Lower lobe of right lung (tissue), 2 donors: Measurements from ENCODE around the gene C1orf116. TPM values are rescaled to one million over a fixed set of nuclear protein-coding genes. Genes with fewer than 3 reads are reported as not detected.

Source experiments
- ATAC-seq, 2 donors: fragments of 200-7000 bp; cut with Tn5 transposase; one replicate each; pipeline ENCODE4 v1.9.1; 2020 to 2022; ENCODE audit warnings: mild to moderate bottlenecking in 2 of 2, moderate library complexity in 2 of 2
- DNase-seq: peaks from one replicate; pipeline ENCODE4 v3.0.0-alpha.2; 2020
- H3K27ac ChIP-seq: fragments of 200-600 bp; one replicate; pipeline ENCODE4 v1.8.0; 2022
- H3K27me3 ChIP-seq: fragments of 200-600 bp; one replicate; pipeline ENCODE4 v1.8.0; 2022; ENCODE audit warnings: low read depth
- H3K36me3 ChIP-seq: fragments of 200-600 bp; one replicate; pipeline ENCODE4 v1.8.0; 2022; ENCODE audit warnings: mild to moderate bottlenecking
- H3K4me1 ChIP-seq: fragments of 200-600 bp; one replicate; pipeline ENCODE4 v1.8.0; 2022
- H3K4me3 ChIP-seq: fragments of 200-600 bp; one replicate; pipeline ENCODE4 v1.8.0; 2022; ENCODE audit warnings: mild to moderate bottlenecking
- H3K9me3 ChIP-seq: fragments of 200-600 bp; one replicate; pipeline ENCODE4 v1.8.0; 2022
- intact Hi-C: fragments of 100-400 bp; cut with DNase I; formaldehyde crosslinking; loops from one replicate; pipeline ENCODE4 v1.11.0; 2022
- long read RNA-seq: library from polyadenylated mRNA; unstranded; transcript quantifications from one replicate; pipeline ENCODE4 v2.0.0, GENCODE V29; 2021
- total RNA-seq: library from RNA; stranded (reverse); fragmentation: NEBNext Ultra II Directional; extraction: Animal tissue kit (Norgen Biotek cat#: 25700); gene quantifications from one replicate; pipeline ENCODE4 v1.2.1, GENCODE V29; 2021
- TF ChIP-seq, protein P1 (sequence below): fragments of 200-600 bp; IDR thresholded peaks from one replicate; pipeline ENCODE4 v1.8.0; 2022; ENCODE audit warnings: antibody characterized with exemption, mild to moderate bottlenecking
- donor health status: DM: no; HTN: yes; CAD: no; lungs with severe emphysema.

The C1orf116 gene
- 123 TPM for total RNA-seq
- long read RNA-seq, full-length matches to known transcripts, result 41 of 138 reads
- long read RNA-seq, partial matches to known transcripts, result 47 of 138 reads
- long read RNA-seq, other reads (novel, unspliced or antisense), result 50 of 138 reads

DNA sequence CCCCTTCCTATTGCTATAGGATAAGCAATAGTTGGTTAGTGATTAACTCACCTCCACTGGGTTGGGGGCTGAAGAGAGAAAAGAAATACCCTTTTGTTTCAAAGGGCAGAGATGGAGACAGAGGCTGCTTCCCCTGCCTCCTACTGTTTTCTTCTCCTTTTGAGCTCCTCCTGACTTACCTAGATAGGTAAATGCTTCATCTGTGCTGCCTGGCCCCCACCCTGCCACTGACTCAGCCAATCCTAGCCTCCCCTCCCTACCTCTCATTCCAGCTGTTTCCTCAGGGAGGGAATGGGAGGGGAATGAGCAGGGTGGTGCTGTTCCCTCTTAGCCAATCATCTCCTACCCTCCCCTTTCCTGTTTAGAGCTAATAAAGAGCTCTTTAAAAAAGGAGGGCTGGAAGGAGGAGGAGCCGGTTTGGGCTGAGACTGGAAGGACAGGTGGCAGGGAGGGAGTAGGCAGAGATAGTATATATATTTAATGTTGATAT is at the start of gene C1orf116:
Gene C1orf116, minus strand, starts transcription at position 229 of the 490 bp plus-strand sequence. CDS start 5,158 bp downstream, outside the sequence.
- DNase-seq, result peak; percentile 79
- peak; percentile 95 to 97 for ATAC-seq
- Histone ChIP-seq H3K4me3 (peak within 1 kb of the TSS; percentile 53), H3K4me1 (no peaks in the 10 kb centered on the region), H3K27me3 (no peaks in the 10 kb centered on the region), H3K27ac (peak within 1 kb of the TSS; percentile 85), H3K36me3 (no peaks in the 10 kb centered on the region), H3K9me3 (no peaks in the 10 kb centered on the region)
- TF ChIP-seq, protein P1, sequence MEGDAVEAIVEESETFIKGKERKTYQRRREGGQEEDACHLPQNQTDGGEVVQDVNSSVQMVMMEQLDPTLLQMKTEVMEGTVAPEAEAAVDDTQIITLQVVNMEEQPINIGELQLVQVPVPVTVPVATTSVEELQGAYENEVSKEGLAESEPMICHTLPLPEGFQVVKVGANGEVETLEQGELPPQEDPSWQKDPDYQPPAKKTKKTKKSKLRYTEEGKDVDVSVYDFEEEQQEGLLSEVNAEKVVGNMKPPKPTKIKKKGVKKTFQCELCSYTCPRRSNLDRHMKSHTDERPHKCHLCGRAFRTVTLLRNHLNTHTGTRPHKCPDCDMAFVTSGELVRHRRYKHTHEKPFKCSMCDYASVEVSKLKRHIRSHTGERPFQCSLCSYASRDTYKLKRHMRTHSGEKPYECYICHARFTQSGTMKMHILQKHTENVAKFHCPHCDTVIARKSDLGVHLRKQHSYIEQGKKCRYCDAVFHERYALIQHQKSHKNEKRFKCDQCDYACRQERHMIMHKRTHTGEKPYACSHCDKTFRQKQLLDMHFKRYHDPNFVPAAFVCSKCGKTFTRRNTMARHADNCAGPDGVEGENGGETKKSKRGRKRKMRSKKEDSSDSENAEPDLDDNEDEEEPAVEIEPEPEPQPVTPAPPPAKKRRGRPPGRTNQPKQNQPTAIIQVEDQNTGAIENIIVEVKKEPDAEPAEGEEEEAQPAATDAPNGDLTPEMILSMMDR, result no peak
- intact Hi-C loops, result no loop called here

DNA sequence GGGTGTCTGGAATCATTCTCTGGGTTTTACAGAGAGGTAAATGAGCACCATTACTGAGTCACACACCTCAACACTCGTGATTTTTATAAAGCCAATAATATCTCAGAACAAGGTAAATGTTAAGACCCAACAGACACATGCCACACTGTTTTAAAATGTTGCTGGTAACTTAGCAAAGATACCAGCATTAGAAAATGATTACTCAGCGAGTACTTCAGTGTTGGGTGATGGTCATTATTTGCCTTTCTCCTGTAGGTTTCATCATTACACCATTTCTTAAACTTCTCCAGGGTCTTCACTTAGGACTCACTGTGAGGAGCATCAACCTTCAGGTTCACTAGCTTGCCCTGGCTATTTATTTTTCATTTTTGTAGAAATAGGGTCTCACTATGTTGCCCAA is 49.2 kb upstream of the C1orf116 start:
- Histone ChIP-seq H3K9me3 (no peaks in the 10 kb centered on the region), H3K4me1 (peaks cover 29% of the 10 kb centered on the region), H3K27me3 (no peaks in the 10 kb centered on the region), H3K4me3 (no peak overlapping the region), H3K27ac (no peak overlapping the region), H3K36me3 (peaks cover 10% of the 10 kb centered on the region)
- TF ChIP-seq, protein P1, result no peak
- ATAC-seq (no peak), DNase-seq (no peak)
- intact Hi-C loops, result loop anchor here (10.0 kb wide), 1 partner anchor 323 kb away; no protein-coding TSS in a partner anchor

DNA sequence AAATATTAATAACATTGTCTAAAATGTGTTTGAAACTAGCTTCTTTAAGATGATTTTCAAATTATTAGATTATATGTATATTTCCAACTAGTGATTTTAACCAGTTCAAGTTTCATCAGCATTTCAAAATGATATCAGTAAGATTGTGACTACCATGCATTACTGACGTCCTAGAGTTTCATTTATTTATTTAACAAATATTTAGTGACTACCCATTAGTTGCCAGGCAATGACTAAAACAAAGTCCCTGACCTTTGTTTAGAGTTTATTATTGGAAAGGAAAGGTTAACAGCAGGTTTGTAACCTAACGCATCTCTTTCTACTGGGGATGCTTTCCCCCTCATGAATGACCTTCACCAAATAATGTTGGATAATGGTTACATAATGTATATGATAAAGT is 48.5 kb upstream of the C1orf116 start:
- Histone ChIP-seq H3K9me3 (no peaks in the 10 kb centered on the region), H3K27ac (no peak overlapping the region), H3K36me3 (peaks cover 15% of the 10 kb centered on the region), H3K27me3 (no peaks in the 10 kb centered on the region), H3K4me3 (no peak overlapping the region), H3K4me1 (peaks cover 29% of the 10 kb centered on the region)
- ATAC-seq (no peak), DNase-seq (no peak)
- intact Hi-C loops, result loop anchor here (10.0 kb wide), 1 partner anchor 324 kb away; no protein-coding TSS in a partner anchor
- TF ChIP-seq, protein P1, result no peak

DNA sequence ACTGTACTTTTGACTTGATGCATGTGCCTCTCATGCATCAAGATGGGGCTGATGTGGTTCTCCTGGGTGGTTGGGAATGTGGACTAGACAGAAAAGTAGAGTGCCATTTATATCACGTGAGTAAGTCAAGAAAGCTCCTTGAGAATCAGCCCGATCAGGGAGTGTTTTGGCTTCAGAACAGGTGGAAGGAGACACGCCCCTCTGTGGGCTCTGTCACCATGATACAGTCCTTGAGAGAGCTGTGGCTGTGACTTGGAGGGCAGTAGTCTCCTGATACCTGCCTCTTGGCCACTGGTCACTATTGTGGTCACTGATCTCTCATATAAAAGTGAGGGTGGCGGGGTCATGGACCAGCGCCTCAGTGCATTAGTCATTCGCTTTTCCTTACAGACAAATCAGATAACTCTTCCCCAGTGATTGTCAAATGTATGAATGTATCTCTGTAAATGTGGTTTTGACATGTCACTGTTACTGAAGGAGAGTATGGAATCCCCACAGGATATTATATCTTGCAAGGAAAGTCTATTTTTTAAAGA is 47.2 kb upstream of the C1orf116 start:
- TF ChIP-seq, protein P1, result no peak
- Histone ChIP-seq H3K27me3 (no peaks in the 10 kb centered on the region), H3K36me3 (peaks cover 18% of the 10 kb centered on the region), H3K4me1 (peaks cover 21% of the 10 kb centered on the region), H3K4me3 (no peak overlapping the region), H3K27ac (no peak overlapping the region), H3K9me3 (no peaks in the 10 kb centered on the region)
- ATAC-seq, result peak; percentile 34 to 37
- no peak for DNase-seq
- intact Hi-C loops, result loop anchor here (10.0 kb wide), 1 partner anchor 325 kb away; no protein-coding TSS in a partner anchor

DNA sequence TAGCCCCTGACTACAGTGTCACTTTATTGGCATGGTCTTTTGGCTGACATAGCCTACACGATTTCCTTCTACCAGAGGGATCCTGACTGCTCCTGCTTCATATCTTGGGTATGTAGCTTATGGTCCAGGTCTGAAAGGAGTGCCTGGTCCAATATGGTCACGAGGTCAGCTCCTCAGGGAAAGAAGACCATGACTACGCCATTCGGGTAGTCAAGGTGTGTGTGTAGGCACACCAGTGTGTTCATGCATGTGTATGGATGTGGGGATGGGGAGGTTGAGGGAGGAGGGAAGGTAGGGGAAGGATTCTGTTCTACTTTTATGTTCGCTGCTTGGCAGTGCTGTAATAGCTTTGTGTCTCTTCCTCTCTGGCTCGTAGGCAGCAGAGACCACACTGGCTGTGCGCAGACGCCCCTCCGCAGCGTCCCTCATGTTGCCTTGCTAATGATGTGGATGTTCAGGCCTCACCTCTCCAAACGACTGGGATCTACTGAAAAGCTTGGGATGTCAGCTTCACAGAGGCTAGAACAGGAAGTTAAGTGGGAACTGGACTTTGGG is 46.1 kb upstream of the C1orf116 start:
- DNase-seq (no peak), ATAC-seq (no peak)
- Histone ChIP-seq H3K27me3 (no peaks in the 10 kb centered on the region), H3K4me1 (peaks cover 9% of the 10 kb centered on the region), H3K9me3 (no peaks in the 10 kb centered on the region), H3K4me3 (no peak overlapping the region), H3K36me3 (peaks cover 18% of the 10 kb centered on the region), H3K27ac (no peak overlapping the region)
- TF ChIP-seq, protein P1, result no peak
- intact Hi-C loops, result no loop called here
